Stimulated activated CD4-positive, alpha-beta T cell treated with anti-CD3 and anti-CD28 coated beads, Interleukin-12 subunit alpha, Interleukin-12 subunit beta, amount 100 ng/mL, for 4 hours (primary cell): ENCODE data around the gene GSS.

Experiments
- DNase-seq: peaks from one replicate; pipeline ENCODE4 v3.0.0-alpha.2; 2020

The GSS gene

GRCh38 chr20:34955231-34956040 is at the start of gene GSS, which contains the start of gene MYH7B:
GSS (minus strand) TSS chr20:34955806; CDS start chr20:34951852, 3,954 bp downstream.
MYH7B (plus strand) TSS chr20:34955868; CDS start chr20:34978006, 22,138 bp downstream.
- DNase-seq, result peak; percentile 99

GRCh38 chr20:35004749-35005462 is 49.3 kb upstream of the GSS start:
- DNase-seq, result no peak

GRCh38 chr20:35004051-35004725 is 48.6 kb upstream of the GSS start:
- DNase-seq, result no peak

GRCh38 chr20:35003211-35004031 is 47.8 kb upstream of the GSS start:
- no peak for DNase-seq

GRCh38 chr20:35002426-35003210 is 47.0 kb upstream of the GSS start:
- DNase-seq, result no peak

GRCh38 chr20:35001596-35002362 is 46.2 kb upstream of the GSS start:
- DNase-seq, result no peak

GRCh38 chr20:35000922-35001595 is 45.5 kb upstream of the GSS start:
- DNase-seq, result no peak

GRCh38 chr20:35000311-35000921 is 44.8 kb upstream of the GSS start:
- DNase-seq, result no peak

- no peak for DNase-seq
Measured at GRCh38 chr20:34999782-35000181, 44.2 kb upstream of the GSS start.

GRCh38 chr20:34999021-34999451 is 43.4 kb upstream of the GSS start:
- DNase-seq, result no peak

GRCh38 chr20:34998331-34998950 is 42.8 kb upstream of the GSS start:
- no peak for DNase-seq

GRCh38 chr20:34997774-34998173 is 42.2 kb upstream of the GSS start:
- no peak for DNase-seq

GRCh38 chr20:34997131-34997561 is 41.5 kb upstream of the GSS start:
- DNase-seq, result no peak

GRCh38 chr20:34996243-34997028 is 40.8 kb upstream of the GSS start:
- no peak for DNase-seq

- no peak for DNase-seq
Measured at GRCh38 chr20:34995696-34996095, 40.1 kb upstream of the GSS start.

- no peak for DNase-seq
Measured at GRCh38 chr20:34995192-34995591, 39.6 kb upstream of the GSS start.

- DNase-seq, result no peak
Measured at GRCh38 chr20:34994509-34995131, 39.0 kb upstream of the GSS start.

GRCh38 chr20:34993941-34994508 is 38.4 kb upstream of the GSS start:
- no peak for DNase-seq
